ENCODE results near the gene P3H4. TPM values are rescaled to one million over a fixed set of nuclear protein-coding genes. Genes with fewer than 3 reads are reported as not detected.

P3H4 gene
- total RNA-seq, 1 experiment from 2014 or later = 24.0 TPM

DNA sequence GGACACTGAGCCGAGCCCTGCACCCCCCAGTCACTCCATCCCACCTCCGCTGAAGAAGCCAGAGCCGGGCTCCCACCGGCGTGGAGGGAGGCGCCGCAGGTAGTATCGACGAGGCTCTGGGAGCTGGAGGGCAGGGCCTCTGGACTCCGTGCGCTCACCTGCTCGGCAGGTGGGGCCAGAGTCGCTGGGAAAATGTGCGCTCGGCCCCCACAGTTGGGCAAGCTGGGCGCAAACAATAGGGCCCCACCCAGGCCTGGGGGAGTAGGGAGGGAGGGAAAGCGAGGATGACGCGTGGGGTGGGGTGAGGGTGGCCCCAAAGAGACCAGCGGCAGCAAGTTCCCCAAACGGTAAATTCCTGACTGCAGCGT, 25.9 kb downstream of the P3H4 start:
- peak overlapping the region; percentile 32 for H3K18ac ChIP-seq (ENCODE audit: insufficient read length, low read depth, low read length)
- H3K27ac ChIP-seq (ENCODE audit: insufficient read length, low read depth, low read length) = no peak overlapping the region
- no peak overlapping the region for H2BK5ac ChIP-seq (ENCODE audit: insufficient read length, low read length)
- DNase-seq = peak; percentile 87
- no peak overlapping the region for H3T11ph ChIP-seq (ENCODE audit: low read length)
- H2BK20ac ChIP-seq (ENCODE audit: low read depth, low read length, poor library complexity, severe bottlenecking) = no peak overlapping the region
- Mint-ChIP-seq H3K36me3 (ENCODE audit: insufficient read depth in 1 of 3, low read depth in 3 of 3) (peaks cover 8 to 16% (median 12%) of the 10 kb centered on the region in 3 experiments), H3K4me1 (peaks cover 36 to 50% of the 10 kb centered on the region in 2 experiments), H3K27ac (peak overlapping the region; percentile 98 to 99 (median 98); a peak in 6 of 7 replicates), H3K27me3 (ENCODE audit: low read depth) (peaks cover 9% of the 10 kb centered on the region), H3K9me3 (no peaks in the 10 kb centered on the region; a peak in 1 of 5 replicates), H3K4me3 (peak overlapping the region; percentile 77 to 92)
- H2BK15ac ChIP-seq (ENCODE audit: low read depth, low read length) = no peak overlapping the region; the same call in 1 of the 2 replicates
- peaks cover 8% of the 10 kb centered on the region for H3K23me2 ChIP-seq (ENCODE audit: insufficient read length, low read depth, low read length, poor library complexity, severe bottlenecking)
- H4K91ac ChIP-seq (ENCODE audit: insufficient read length, low read depth, low read length) = no peak overlapping the region
- H2BK120ac ChIP-seq (ENCODE audit: low read depth, low read length, poor library complexity, severe bottlenecking) = no peak overlapping the region
- H2AFZ ChIP-seq (ENCODE audit: low read length) = no peak overlapping the region
- WGBS (ENCODE audit: extremely low coverage, insufficient read length, low lambda C conversion rate) = no CpG with 5 or more reads among the region's 22 CpGs
- no peak overlapping the region for H2AK5ac ChIP-seq (ENCODE audit: insufficient read length, low read length)
- H3K9me3 ChIP-seq (ENCODE audit: control insufficient read depth, low read depth, low read length) = no peaks in the 10 kb centered on the region
- no peak overlapping the region for H3K23ac ChIP-seq (ENCODE audit: insufficient read length, low read depth, low read length)
- H3K9ac ChIP-seq (ENCODE audit: extremely low read depth, insufficient read length, low read length) = peak overlapping the region; percentile 35
- no peak overlapping the region for H3K4ac ChIP-seq (ENCODE audit: low read depth, low read length)
- no peaks in the 10 kb centered on the region for H3K27me3 ChIP-seq (ENCODE audit: insufficient read depth, low read length)
- peak overlapping the region; percentile 82 for H3K14ac ChIP-seq (ENCODE audit: insufficient read depth, low read length)
- TF ChIP-seq, protein P1, sequence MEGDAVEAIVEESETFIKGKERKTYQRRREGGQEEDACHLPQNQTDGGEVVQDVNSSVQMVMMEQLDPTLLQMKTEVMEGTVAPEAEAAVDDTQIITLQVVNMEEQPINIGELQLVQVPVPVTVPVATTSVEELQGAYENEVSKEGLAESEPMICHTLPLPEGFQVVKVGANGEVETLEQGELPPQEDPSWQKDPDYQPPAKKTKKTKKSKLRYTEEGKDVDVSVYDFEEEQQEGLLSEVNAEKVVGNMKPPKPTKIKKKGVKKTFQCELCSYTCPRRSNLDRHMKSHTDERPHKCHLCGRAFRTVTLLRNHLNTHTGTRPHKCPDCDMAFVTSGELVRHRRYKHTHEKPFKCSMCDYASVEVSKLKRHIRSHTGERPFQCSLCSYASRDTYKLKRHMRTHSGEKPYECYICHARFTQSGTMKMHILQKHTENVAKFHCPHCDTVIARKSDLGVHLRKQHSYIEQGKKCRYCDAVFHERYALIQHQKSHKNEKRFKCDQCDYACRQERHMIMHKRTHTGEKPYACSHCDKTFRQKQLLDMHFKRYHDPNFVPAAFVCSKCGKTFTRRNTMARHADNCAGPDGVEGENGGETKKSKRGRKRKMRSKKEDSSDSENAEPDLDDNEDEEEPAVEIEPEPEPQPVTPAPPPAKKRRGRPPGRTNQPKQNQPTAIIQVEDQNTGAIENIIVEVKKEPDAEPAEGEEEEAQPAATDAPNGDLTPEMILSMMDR (conservative IDR thresholded peaks at IDR 0.05) = no peak
- H4K5ac ChIP-seq (ENCODE audit: insufficient read length, low read depth, low read length) = no peak overlapping the region
- H4K8ac ChIP-seq (replicated peaks; ENCODE audit: insufficient read length, low read depth, low read length) = no peak overlapping the region
- H3K79me1 ChIP-seq (ENCODE audit: insufficient read depth, low read depth, low read length, poor library complexity, severe bottlenecking) = no peaks in the 10 kb centered on the region
- H2BK12ac ChIP-seq (ENCODE audit: insufficient read length, low read depth, low read length) = no peak overlapping the region
- H3K56ac ChIP-seq (ENCODE audit: insufficient read length, low read depth, low read length) = no peak overlapping the region
- H3K4me2 ChIP-seq (ENCODE audit: insufficient read depth, insufficient read length, low read length) = peak overlapping the region; percentile 57
- peaks cover 2% of the 10 kb centered on the region; the same call in 1 of the 2 replicates for H3K4me1 ChIP-seq (ENCODE audit: insufficient read depth, low read length)
- no peaks in the 10 kb centered on the region for H4K20me1 ChIP-seq (ENCODE audit: control insufficient read depth, insufficient read depth, insufficient read length)
- no peaks in the 10 kb centered on the region; the same call in 1 of the 2 replicates for H3K79me2 ChIP-seq (ENCODE audit: insufficient read depth, low read length)

All from H9 (cell line).